DND-41 (cell line): Measurements from ENCODE around the gene LAMTOR3.

Experiments
- EZH2 ChIP-seq: IDR thresholded peaks from 3 replicates; pipeline ENCODE4 v1.6.1; 2012; ENCODE audit warnings: borderline replicate concordance, low read depth, mild to moderate bottlenecking, moderate library complexity, low read length, inconsistent platforms; ENCODE audit not compliant: severe bottlenecking
- TF ChIP-seq, protein P1 (sequence below): IDR thresholded peaks from 2 replicates; pipeline ENCODE4 v1.5.1; 2012; ENCODE audit warnings: borderline replicate concordance, low read length, moderate library complexity, mild to moderate bottlenecking; ENCODE audit not compliant: poor library complexity, severe bottlenecking; ENCODE audit errors: extremely low read depth

DNA sequence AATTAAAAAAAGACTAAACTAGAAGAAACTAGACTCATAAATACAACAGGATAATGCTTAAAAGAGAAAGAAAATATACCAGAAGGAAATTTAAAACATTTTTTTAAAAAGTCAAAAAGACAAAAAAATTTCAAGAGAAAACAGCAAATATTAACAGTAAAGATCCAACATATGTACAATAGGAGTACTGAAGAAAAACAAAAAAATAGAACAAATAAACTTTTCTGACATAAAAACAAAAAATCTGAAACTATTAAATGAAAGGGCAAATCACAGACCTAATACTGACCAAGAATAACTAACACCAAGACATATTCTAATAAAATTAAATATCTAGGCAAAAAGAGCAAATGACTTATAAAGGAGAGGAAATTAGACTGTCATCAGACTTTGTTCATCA lies 40.7 kb upstream of the LAMTOR3 start:
- TF ChIP-seq, protein P1, sequence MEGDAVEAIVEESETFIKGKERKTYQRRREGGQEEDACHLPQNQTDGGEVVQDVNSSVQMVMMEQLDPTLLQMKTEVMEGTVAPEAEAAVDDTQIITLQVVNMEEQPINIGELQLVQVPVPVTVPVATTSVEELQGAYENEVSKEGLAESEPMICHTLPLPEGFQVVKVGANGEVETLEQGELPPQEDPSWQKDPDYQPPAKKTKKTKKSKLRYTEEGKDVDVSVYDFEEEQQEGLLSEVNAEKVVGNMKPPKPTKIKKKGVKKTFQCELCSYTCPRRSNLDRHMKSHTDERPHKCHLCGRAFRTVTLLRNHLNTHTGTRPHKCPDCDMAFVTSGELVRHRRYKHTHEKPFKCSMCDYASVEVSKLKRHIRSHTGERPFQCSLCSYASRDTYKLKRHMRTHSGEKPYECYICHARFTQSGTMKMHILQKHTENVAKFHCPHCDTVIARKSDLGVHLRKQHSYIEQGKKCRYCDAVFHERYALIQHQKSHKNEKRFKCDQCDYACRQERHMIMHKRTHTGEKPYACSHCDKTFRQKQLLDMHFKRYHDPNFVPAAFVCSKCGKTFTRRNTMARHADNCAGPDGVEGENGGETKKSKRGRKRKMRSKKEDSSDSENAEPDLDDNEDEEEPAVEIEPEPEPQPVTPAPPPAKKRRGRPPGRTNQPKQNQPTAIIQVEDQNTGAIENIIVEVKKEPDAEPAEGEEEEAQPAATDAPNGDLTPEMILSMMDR = no peak
- TF ChIP-seq EZH2 = no peak
